PC-3 (cell line): ENCODE measurements around the gene PIR.

Experiments used
- EZH2phosphoT487 ChIP-seq: fragments of 300-600 bp; sonication (generic); IDR thresholded peaks from 2 replicates; pipeline ENCODE4 v1.6.1; 2018; ENCODE audit warnings: mild to moderate bottlenecking, antibody characterized with exemption, low read length, borderline replicate concordance
- TF ChIP-seq, protein P1 (sequence below): fragments of 300-600 bp; sonication (generic); conservative IDR thresholded peaks from 2 replicates; pipeline ENCODE4 v1.5.1; 2017; ENCODE audit warnings: antibody characterized with exemption, low read depth, mild to moderate bottlenecking, low read length

GRCh38 chrX:15475021-15475420 is 18.1 kb downstream of the PIR start:
- TF ChIP-seq, protein P1, sequence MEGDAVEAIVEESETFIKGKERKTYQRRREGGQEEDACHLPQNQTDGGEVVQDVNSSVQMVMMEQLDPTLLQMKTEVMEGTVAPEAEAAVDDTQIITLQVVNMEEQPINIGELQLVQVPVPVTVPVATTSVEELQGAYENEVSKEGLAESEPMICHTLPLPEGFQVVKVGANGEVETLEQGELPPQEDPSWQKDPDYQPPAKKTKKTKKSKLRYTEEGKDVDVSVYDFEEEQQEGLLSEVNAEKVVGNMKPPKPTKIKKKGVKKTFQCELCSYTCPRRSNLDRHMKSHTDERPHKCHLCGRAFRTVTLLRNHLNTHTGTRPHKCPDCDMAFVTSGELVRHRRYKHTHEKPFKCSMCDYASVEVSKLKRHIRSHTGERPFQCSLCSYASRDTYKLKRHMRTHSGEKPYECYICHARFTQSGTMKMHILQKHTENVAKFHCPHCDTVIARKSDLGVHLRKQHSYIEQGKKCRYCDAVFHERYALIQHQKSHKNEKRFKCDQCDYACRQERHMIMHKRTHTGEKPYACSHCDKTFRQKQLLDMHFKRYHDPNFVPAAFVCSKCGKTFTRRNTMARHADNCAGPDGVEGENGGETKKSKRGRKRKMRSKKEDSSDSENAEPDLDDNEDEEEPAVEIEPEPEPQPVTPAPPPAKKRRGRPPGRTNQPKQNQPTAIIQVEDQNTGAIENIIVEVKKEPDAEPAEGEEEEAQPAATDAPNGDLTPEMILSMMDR, result no peak
- no peak for TF ChIP-seq EZH2phosphoT487
